HepG2 (cell line): Measurements from ENCODE around the gene ADGRG6. TPM values are rescaled to one million over a fixed set of nuclear protein-coding genes. Genes with fewer than 3 reads are reported as not detected.

Experiments used
- ATAC-seq: fragments of 200-7000 bp; cut with Tn5 transposase; 3 replicates; pipeline ENCODE4 v1.9.1; 2020; ENCODE audit warnings: mild to moderate bottlenecking, moderate library complexity
- BruUV-seq: library from RNA; stranded (reverse); fragments of 400-500 nt; replicated peaks from 2 replicates; lab custom pipeline; 2021; lab: Mats Ljungman, UMichigan
- CTCF ChIA-PET: fragments of 300-600 bp; formaldehyde crosslinking; extraction: SDS; loops from one replicate; lab custom pipeline; 2021; ENCODE audit warnings: low total read pairs, inconsistent platforms, low intra/inter-chr PET ratio; lab: Yijun Ruan, JAX
- POLR2A ChIA-PET: fragments of 350-600 bp; sonication (Branson Sonifier 250); formaldehyde crosslinking; loops from one replicate; lab custom pipeline; 2020; ENCODE audit warnings: antibody characterized with exemption, inconsistent platforms; lab: Yijun Ruan, JAX
- DNase-seq: peaks from one replicate; pipeline ENCODE4 v3.0.0-alpha.2; 2015; ENCODE audit warnings: low spot score
- FAIRE-seq: peaks from 3 replicates; lab custom pipeline; 2011; peaks lifted over from hg19 to GRCh38; lab: Jason Lieb, UNC
- H2AFZ ChIP-seq: one replicate; pipeline ENCODE4 v1.6.1; 2011; ENCODE audit warnings: low read length, inconsistent platforms
- H3K27ac ChIP-seq: fragments of 300-600 bp; 3 replicates; pipeline ENCODE4 v1.8.0; 2011; ENCODE audit warnings: mixed run types, mild to moderate bottlenecking, mixed read lengths, low read length, inconsistent platforms; ENCODE audit not compliant: insufficient read depth; ENCODE audit errors: extremely low read length
- H3K27me3 ChIP-seq, 2 experiments: fragments of 200-600 bp in 1 of 2; 2 replicates in 1 of 2; 3 replicates in 1 of 2; pipeline versions ENCODE4 v1.6.0 to v1.8.0; 2011; ENCODE audit warnings: low read length in 2 of 2, mild to moderate bottlenecking in 2 of 2, moderate library complexity in 2 of 2, inconsistent platforms in 1 of 2; ENCODE audit not compliant: insufficient read depth in 2 of 2, control insufficient read depth in 1 of 2
- H3K36me3 ChIP-seq, 2 experiments: fragments of 200-600 bp in 1 of 2; replicated peaks in 1 of 2; 2 replicates in 1 of 2; 3 replicates in 1 of 2; pipeline versions ENCODE4 v1.5.1 to v1.8.0; 2011; ENCODE audit warnings: low read length in 2 of 2, inconsistent platforms in 1 of 2; ENCODE audit not compliant: insufficient read depth in 2 of 2, control insufficient read depth in 1 of 2
- H3K4me1 ChIP-seq: 2 replicates; pipeline ENCODE4 v1.5.1; 2012; ENCODE audit warnings: low read length, inconsistent platforms; ENCODE audit not compliant: insufficient read depth
- H3K4me2 ChIP-seq: 2 replicates; pipeline ENCODE4 v1.6.0; 2011; ENCODE audit warnings: low read depth, low read length, inconsistent platforms
- H3K4me3 ChIP-seq, 3 experiments: fragments of 200-600 bp in 1 of 3; sonication (generic), shearing (Covaris generic) in 1 of 3; replicated peaks in 1 of 3; 2 replicates each; pipeline ENCODE4 v1.5.1; 2011 to 2016; ENCODE audit warnings: low read length in 3 of 3, inconsistent platforms in 2 of 3, low read depth in 2 of 3, mild to moderate bottlenecking in 2 of 3, control low read depth in 1 of 3, mixed read lengths in 1 of 3; ENCODE audit not compliant: insufficient read depth in 1 of 3
- H3K79me2 ChIP-seq: one replicate; pipeline ENCODE4 v1.6.1; 2011; ENCODE audit warnings: low read length, inconsistent platforms; ENCODE audit not compliant: insufficient read depth
- H3K9ac ChIP-seq: 2 replicates; pipeline ENCODE4 v1.6.0; 2011; ENCODE audit warnings: mild to moderate bottlenecking, low read depth, low read length, inconsistent platforms; ENCODE audit not compliant: insufficient read depth
- H3K9me3 ChIP-seq: 2 replicates; pipeline ENCODE4 v1.5.1; 2012; ENCODE audit warnings: mild to moderate bottlenecking, low read length
- H4K20me1 ChIP-seq: 2 replicates; pipeline ENCODE4 v1.6.0; 2011; ENCODE audit warnings: inconsistent platforms, mild to moderate bottlenecking, low read length, moderate library complexity; ENCODE audit not compliant: insufficient read depth
- CREBL2 ChIP-seq: sonication (generic); formaldehyde crosslinking; IDR thresholded peaks from 2 replicates; pipeline ENCODE4 v1.8.1; 2023; ENCODE audit warnings: missing genetic modification reagents, mild to moderate bottlenecking, borderline replicate concordance
- EED ChIP-seq: sonication (generic); formaldehyde crosslinking; IDR thresholded peaks from 2 replicates; pipeline ENCODE4 v1.5.0; 2020; ENCODE audit warnings: mild to moderate bottlenecking, missing genetic modification reagents
- GATAD1 ChIP-seq: IDR thresholded peaks from 2 replicates; pipeline ENCODE4 v1.6.1; 2016; ENCODE audit warnings: missing genetic modification reagents, missing compliant biosample characterization
- NFIC ChIP-seq: IDR thresholded peaks from 2 replicates; pipeline ENCODE4 v1.6.1; 2012; ENCODE audit warnings: mild to moderate bottlenecking, low read length, inconsistent platforms
- NR2F6 ChIP-seq, 2 experiments: IDR thresholded peaks; 2 replicates each; pipeline ENCODE4 v1.6.1; 2016; ENCODE audit warnings: antibody characterized with exemption in 1 of 2, mild to moderate bottlenecking in 1 of 2
- PHF21A ChIP-seq: sonication (generic); formaldehyde crosslinking; IDR thresholded peaks from 2 replicates; pipeline ENCODE4 v1.5.0; 2020; ENCODE audit warnings: mild to moderate bottlenecking, missing genetic modification reagents
- PLRG1 ChIP-seq: fragments of 450-650 bp; conservative IDR thresholded peaks from 2 replicates; pipeline ENCODE4 v1.6.1; 2016
- POLR2A ChIP-seq, 2 experiments: IDR thresholded peaks; 2 replicates each; pipeline ENCODE4 v1.6.1; 2011; ENCODE audit warnings: low read depth in 2 of 2, low read length in 2 of 2, mild to moderate bottlenecking in 1 of 2, moderate library complexity in 1 of 2; ENCODE audit not compliant: insufficient read depth in 1 of 2
- SATB2 ChIP-seq: sonication (generic); formaldehyde crosslinking; IDR thresholded peaks from 2 replicates; pipeline ENCODE4 v1.5.0; 2020; ENCODE audit warnings: missing genetic modification reagents
- SOX6 ChIP-seq, 2 experiments: fragments of 450-650 bp in 1 of 2; sonication (generic) in 1 of 2; formaldehyde crosslinking in 1 of 2; IDR thresholded peaks; 2 replicates each; pipeline versions ENCODE4 v1.4.0 to v1.6.1; 2017 to 2020; ENCODE audit warnings: antibody characterized with exemption in 1 of 2, mild to moderate bottlenecking in 1 of 2, missing genetic modification reagents in 1 of 2
- TRIM22 ChIP-seq: fragments of 450-650 bp; IDR thresholded peaks from 2 replicates; pipeline ENCODE4 v1.6.1; 2017
- U2AF2 ChIP-seq: fragments of 200-400 bp; formaldehyde crosslinking; IDR thresholded peaks from 2 replicates; pipeline ENCODE4 v1.6.1; 2017; ENCODE audit warnings: low read depth, mild to moderate bottlenecking, low read length
- ZFP82 ChIP-seq: sonication (generic); formaldehyde crosslinking; IDR thresholded peaks from 2 replicates; pipeline ENCODE4 v1.5.1; 2020; ENCODE audit warnings: mild to moderate bottlenecking, missing genetic modification reagents, borderline replicate concordance
- ZNF256 ChIP-seq: sonication (generic); formaldehyde crosslinking; conservative IDR thresholded peaks from 2 replicates; pipeline ENCODE4 v1.4.0; 2020; ENCODE audit warnings: missing genetic modification reagents
- ZNF749 ChIP-seq: sonication (generic); formaldehyde crosslinking; IDR thresholded peaks from 2 replicates; pipeline ENCODE4 v1.8.0; 2022; ENCODE audit warnings: mild to moderate bottlenecking, missing genetic modification reagents, moderate library complexity, borderline replicate concordance
- WGBS: methylation state at CpG from one replicate; pipeline ENCODE4 v1.1.6; 2017; ENCODE audit warnings: low lambda C conversion rate; 5-methylcytosine and 5-hydroxymethylcytosine counted together
- in situ Hi-C: cut with HindIII; loops from 2 replicates; pipeline ENCODE4 v1.10.0; 2017; ENCODE audit warnings: low pct_unique_long_range_greater_than_20kb; ENCODE audit not compliant: extremely low pct_ligation_motif_present
- intact Hi-C: fragments of 100-400 bp; cut with micrococcal nuclease; formaldehyde crosslinking; loops from one replicate; pipeline ENCODE4 v1.10.0; 2022; ENCODE audit not compliant: unreplicated experiment
- polyA plus RNA-seq, 8 experiments: library from polyadenylated mRNA; depleted of rRNA in 3 of 8; stranded (reverse) in 7 of 8; unstranded in 1 of 8; fragments of >200 nt; fragmentation: Illumina TruSeq in 4 of 8; extraction: Trizol in 4 of 8; gene quantifications; 2 replicates each; pipeline versions ENCODE4 v1.2.1 to v1.2.3, GENCODE V29; 2011 to 2016; ENCODE audit warnings: low read depth in 4 of 8, missing spikeins in 1 of 8, mixed read lengths in 1 of 8; ENCODE audit not compliant: insufficient read depth in 1 of 8
- total RNA-seq, 5 experiments: library from RNA; depleted of rRNA; stranded (reverse); fragments of >200 nt; fragmentation: Illumina TruSeq; extraction: Trizol; gene quantifications; 2 replicates each; pipeline ENCODE4 v1.2.3, GENCODE V29; 2016; ENCODE audit warnings: low read depth in 1 of 5
- TF ChIP-seq, protein P1 (sequence below), 2 experiments: sonication (generic) in 1 of 2; formaldehyde crosslinking in 1 of 2; IDR thresholded peaks; 2 replicates each; pipeline versions ENCODE4 v1.4.0 to v1.6.1; 2016 to 2020; ENCODE audit warnings: borderline replicate concordance in 1 of 2, low read depth in 1 of 2, mild to moderate bottlenecking in 1 of 2, missing genetic modification reagents in 1 of 2
- TF ChIP-seq, protein P2 (sequence below): IDR thresholded peaks from 2 replicates; pipeline ENCODE4 v1.6.1; 2012; ENCODE audit warnings: inconsistent platforms

The ADGRG6 gene
- total and polyA plus RNA-seq, 2 of the 13 experiments (the other 11 are each of a cell fraction or from before 2014, with no cell fraction given) = 129 to 249 TPM

- CTCF ChIA-PET = no interaction called here
- peak; percentile 100 for DNase-seq
- no peaks in the 10 kb centered on the region for H3K27me3 ChIP-seq
- ATAC-seq = peak; percentile 97
- no peaks in the 10 kb centered on the region; the same call in 1 of the 2 replicates for H4K20me1 ChIP-seq
- H3K79me2 ChIP-seq = peaks cover 94% of the 10 kb centered on the region
- BruUV-seq = no TSS peak
- in situ Hi-C loops = no loop called here
- peaks cover 2 to 7% of the 10 kb centered on the region in 2 experiments; a peak in 3 of 5 replicates for H3K36me3 ChIP-seq
- peak overlapping the region; percentile 80 for H3K27ac ChIP-seq
- intact Hi-C loops = loop anchor here (1.0 to 2.0 kb wide), 5 partner anchors 14 to 74 kb away; no protein-coding TSS in a partner anchor
- H3K4me2 ChIP-seq = peak overlapping the region; percentile 67
- FAIRE-seq = peak; percentile 85
- H2AFZ ChIP-seq = no peak overlapping the region
- WGBS = 1% methylated on average over 2 of the region's 2 CpGs
- peak overlapping the region; percentile 67 for H3K9ac ChIP-seq
- no peaks in the 10 kb centered on the region for H3K9me3 ChIP-seq
- POLR2A ChIA-PET = interaction anchor here (0.7 to 3.3 kb wide), 11 partner anchors 8 to 72 kb away, joined by 3 to 15 read pairs (median 3); partner anchors contain the start of gene ADGRG6
- H3K4me3 ChIP-seq = peak overlapping the region; percentile 21 to 36 (median 34); a peak in 4 of 6 replicates
- H3K4me1 ChIP-seq = peaks cover 98% of the 10 kb centered on the region
- no peak for TF ChIP-seq SOX6 (IDR thresholded peaks at IDR 0.05)
- TF ChIP-seq SOX6 (CRISPR knock-in tag; IDR thresholded peaks at IDR 0.05) = peak; percentile 90
- TF ChIP-seq NFIC = peak; percentile 95
- no peak for TF ChIP-seq CREBL2 (CRISPR knock-in tag)
- TF ChIP-seq ZNF256 (CRISPR knock-in tag) = no peak
- no peak for TF ChIP-seq TRIM22
- TF ChIP-seq GATAD1 (CRISPR knock-in tag) = no peak; the same call in 1 of the 2 replicates
- TF ChIP-seq POLR2A (IDR thresholded peaks at IDR 0.05; ENCODE audit: insufficient read depth in 1 of 2, low read depth in 2 of 2, low read length in 2 of 2) = no peak
- TF ChIP-seq EED = no peak
- peak; percentile 73 for TF ChIP-seq PHF21A
- peak; percentile 91 for TF ChIP-seq NR2F6 (IDR thresholded peaks at IDR 0.05)
- peak; percentile 93 for TF ChIP-seq NR2F6 (CRISPR knock-in tag; IDR thresholded peaks at IDR 0.05)
- no peak for TF ChIP-seq ZFP82
- TF ChIP-seq U2AF2 = no peak
- no peak for TF ChIP-seq PLRG1
- no peak; the same call in 1 of the 2 replicates for TF ChIP-seq ZNF749 (CRISPR knock-in tag)
- TF ChIP-seq, protein P1, sequence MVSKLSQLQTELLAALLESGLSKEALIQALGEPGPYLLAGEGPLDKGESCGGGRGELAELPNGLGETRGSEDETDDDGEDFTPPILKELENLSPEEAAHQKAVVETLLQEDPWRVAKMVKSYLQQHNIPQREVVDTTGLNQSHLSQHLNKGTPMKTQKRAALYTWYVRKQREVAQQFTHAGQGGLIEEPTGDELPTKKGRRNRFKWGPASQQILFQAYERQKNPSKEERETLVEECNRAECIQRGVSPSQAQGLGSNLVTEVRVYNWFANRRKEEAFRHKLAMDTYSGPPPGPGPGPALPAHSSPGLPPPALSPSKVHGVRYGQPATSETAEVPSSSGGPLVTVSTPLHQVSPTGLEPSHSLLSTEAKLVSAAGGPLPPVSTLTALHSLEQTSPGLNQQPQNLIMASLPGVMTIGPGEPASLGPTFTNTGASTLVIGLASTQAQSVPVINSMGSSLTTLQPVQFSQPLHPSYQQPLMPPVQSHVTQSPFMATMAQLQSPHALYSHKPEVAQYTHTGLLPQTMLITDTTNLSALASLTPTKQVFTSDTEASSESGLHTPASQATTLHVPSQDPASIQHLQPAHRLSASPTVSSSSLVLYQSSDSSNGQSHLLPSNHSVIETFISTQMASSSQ (IDR thresholded peaks at IDR 0.05; ENCODE audit: low read depth) = peak; percentile 89
- TF ChIP-seq, protein P1 (CRISPR knock-in tag; IDR thresholded peaks at IDR 0.05; ENCODE audit: borderline replicate concordance) = peak; percentile 94
- no peak for TF ChIP-seq SATB2
- TF ChIP-seq, protein P2, sequence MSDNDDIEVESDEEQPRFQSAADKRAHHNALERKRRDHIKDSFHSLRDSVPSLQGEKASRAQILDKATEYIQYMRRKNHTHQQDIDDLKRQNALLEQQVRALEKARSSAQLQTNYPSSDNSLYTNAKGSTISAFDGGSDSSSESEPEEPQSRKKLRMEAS = peak; percentile 29; the same call in 1 of the 2 replicates
Measured at GRCh38 chr6:142331075-142331551, 29.3 kb downstream of the ADGRG6 start.
